Stimulated activated CD8-positive, alpha-beta memory T cell treated with anti-CD3 and anti-CD28 coated beads, Interleukin-2, amount 100 ng/mL, for 48 hours (primary cell): Measurements from ENCODE around the gene OARD1.

Experiments
- DNase-seq, 2 donors: peaks; one replicate each; pipeline ENCODE4 v3.0.0-alpha.2; 2020; ENCODE audit warnings: low read depth in 2 of 2

OARD1 gene

GRCh38 chr6:41047745-41048732 lies 24.1 kb downstream of the OARD1 start:
- DNase-seq, result no peak

DNA sequence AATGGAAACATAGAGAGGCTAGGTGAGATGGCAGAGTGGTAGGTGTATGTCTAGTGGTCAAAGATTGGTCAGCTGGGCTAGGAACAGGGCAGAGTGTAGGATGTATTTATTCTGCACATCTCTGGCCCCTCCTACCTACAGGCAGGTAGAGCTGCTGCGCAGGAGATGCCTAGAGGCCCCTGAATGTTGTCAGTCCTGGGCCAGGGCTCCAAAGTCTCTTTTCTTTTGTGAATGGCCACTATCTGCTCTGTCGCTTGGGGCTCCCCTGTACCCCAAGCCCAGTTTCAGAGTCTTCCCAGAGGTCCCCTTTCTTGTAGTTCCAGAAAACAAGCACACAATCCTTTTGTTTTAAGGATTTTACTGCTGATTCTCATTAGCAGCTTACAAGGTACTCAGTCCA lies 24.9 kb downstream of the OARD1 start:
- no peak for DNase-seq

GRCh38 chr6:41046084-41046483 lies 26.1 kb downstream of the OARD1 start:
- no peak for DNase-seq

DNA sequence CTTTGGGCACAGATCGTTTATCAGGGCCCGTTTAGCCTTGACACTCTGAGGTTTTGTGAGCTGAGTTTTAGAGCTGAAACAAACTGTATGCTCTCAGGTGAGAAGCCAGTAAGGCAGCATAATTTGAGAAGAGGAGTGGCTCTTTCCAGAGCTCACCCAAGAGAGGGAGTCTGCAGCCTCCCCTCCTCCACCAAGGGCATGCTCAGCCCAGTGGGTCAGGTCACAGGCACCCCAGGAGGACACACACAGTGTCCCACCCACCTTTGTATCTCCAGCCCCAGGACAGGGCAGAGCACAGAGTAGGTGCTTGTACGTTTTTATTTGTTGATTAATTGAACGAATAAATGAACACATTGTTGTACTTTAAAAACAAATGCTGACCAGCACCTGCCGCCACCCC lies 26.5 kb downstream of the OARD1 start:
- no peak for DNase-seq

- no peak for DNase-seq
Measured at GRCh38 chr6:41043151-41043550, 29.0 kb downstream of the OARD1 start.

DNA sequence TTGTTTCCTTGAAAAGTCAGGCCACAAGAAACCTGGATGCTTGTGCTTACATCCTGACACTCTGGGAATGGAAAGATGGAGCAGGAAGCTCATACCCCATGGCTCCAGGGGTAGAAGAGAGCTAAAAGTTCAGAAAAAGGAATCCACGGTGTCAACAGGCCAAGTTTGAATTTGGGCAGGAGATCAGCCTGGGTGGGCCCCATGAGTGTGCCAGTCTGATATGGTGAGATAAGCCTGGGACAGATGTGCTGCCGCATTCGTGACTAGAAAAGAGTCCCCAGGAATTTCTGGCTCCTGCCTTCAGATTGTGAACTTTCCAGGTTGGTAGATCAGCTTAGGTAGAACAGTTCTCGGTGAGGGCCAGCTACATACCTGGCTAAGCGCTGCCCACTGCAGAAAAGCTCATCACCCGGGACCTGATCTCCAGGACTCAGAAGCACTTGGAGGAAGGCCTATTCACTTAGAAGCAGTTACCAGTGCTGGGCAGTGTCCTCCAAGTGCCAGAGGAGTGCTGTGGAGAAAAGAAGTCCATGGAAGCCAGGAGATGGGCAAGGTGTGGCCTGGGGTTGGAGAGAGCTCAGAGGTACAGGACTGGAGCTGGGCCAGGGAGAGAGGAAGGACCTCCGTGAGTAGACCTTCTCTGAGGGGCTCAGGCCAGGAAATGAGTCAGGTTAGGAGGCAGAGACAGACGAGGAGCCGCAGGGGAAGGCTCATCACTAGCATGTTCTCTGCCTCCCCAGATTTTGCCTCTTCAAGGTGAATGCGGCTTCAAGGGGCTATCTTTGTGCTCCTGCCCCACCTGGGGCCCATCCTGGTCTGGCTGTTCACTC lies 29.7 kb downstream of the OARD1 start, which contains the start of gene TSPO2:
TSS of gene TSPO2 (plus strand) at position 242 of the 830 bp plus-strand sequence. CDS start at position 761, 519 bp downstream.
- DNase-seq, result no peak

GRCh38 chr6:41040940-41041536 lies 31.1 kb downstream of the OARD1 start:
- no peak for DNase-seq

DNA sequence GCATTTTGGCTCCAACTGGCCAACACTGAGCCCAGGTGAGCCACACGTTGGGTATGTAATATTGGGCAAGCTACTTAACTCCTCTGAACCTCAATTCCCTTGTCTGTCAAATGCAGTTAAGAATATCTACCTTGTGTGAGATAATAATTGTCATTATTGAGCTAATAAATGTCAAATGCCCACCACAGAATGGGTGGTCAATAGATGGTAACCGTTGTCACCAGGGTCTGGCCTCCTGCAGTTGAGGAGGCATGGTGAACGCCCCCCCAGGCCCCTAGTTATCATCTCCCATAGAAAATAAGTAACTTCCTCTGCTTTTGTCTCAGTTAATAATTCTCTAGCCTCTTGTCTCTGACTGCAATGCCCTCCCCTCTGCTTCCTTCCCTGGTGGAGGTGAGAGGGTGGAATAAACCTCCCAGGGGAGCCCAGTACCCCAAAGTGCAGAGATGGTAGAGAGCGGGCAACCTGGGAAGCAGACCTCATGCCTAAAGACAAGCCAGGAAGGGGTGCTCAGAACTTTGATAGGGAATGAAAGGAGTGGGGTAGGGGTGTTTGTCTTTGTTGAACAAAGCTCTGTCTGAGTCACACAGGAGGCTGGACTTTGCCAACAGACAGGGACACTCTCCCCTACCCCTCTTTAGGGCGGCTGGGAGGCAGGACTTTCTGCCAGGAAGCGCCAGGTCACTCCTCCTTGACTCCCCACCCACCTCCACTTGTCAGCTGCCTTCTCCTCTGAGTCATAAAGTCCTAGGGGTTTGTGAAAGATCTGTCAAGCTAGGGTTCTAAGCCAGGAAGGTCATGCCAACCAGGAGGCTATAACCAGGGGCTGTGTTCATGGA lies 31.8 kb downstream of the OARD1 start:
- DNase-seq, result no peak

DNA sequence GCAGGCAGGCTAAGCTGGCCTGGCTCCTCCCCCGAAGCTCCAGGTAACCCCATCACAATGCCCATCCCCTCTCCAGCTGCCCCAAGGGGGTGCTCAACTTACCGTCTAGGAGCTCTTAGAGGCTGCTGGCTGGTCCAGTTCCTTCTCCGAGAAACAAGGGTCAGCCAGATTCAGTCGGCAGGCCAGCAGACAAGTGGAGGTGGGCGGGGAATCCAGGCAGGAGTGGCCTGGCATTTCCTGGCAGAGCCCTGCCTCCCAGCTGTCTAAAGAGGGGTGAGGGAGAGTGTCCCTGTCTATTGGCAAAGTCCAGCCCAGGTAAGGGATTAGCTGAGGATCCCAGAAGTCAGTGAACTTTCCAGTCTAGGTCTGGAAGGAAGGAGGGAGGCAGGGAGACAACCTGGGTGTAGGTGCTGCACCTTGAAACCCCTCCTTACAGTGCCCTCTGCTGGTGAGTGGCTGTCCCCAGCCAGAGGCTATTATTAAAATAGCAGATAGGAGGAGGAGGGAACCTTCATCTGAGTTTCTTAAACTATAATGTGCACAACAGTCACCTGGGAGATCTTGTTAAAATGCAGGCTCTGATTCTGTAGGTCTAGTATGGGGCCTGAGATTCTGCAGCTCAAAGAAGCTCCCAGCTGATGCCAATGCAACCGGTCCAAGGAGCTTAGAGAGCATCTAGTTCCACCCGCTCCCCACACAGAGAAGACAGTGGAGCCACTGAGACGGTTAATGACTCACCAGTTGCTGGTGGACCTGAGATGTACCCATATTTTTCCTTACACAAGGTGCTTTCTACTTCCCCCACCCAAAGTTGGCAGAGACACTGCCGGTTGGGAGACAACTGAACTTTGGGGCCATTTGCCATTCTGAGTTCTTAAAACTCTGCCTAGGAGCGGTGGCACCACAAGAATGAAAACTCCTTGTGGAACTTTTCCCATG lies 32.8 kb downstream of the OARD1 start, which contains the start of gene UNC5CL:
TSS of gene UNC5CL (minus strand) at position 162 of the 939 bp plus-strand sequence. CDS start 4,147 bp downstream, outside the sequence.
- peak; percentile 25 to 30 for DNase-seq

GRCh38 chr6:41038205-41038604 lies 34.0 kb downstream of the OARD1 start:
- DNase-seq, result no peak

DNA sequence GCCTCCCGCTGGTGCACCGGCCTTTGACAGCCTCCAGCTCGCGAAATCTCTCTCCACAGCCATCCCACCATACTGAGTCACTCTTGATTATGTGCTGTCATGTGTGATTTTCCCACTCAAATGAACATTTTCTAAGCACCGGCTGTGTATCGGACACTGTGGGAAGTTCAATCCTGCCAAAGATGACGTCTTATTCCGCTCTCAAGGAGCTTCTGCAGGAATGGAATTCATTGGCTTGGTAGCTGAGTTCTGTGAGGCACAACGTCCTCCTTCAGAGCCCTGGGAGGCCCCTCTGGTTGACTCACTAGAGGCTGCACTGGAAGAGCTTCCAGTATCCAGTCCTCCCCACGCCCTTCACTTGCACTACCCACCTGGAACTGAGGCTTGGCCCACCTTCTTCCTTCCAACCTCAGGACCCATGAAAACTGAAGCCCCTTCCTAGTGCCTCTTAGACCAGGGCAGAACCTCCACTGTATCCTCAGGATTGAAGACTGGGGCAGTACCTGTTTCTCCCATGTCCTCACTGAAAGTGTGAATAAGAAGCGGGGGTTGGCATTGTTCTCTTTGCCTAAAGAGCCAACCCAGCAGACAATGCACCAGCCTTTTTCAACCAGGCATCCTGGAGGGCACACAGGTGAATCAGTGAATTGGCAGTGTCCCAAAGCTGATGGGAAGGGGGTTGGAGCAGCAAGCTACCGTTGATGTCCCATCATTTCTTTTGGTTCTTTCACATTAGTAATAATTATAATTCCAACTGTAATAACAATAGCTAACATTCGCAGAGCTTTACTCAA lies 34.9 kb downstream of the OARD1 start:
- no peak for DNase-seq

GRCh38 chr6:41036601-41037000 lies 35.6 kb downstream of the OARD1 start:
- DNase-seq, result no peak

DNA sequence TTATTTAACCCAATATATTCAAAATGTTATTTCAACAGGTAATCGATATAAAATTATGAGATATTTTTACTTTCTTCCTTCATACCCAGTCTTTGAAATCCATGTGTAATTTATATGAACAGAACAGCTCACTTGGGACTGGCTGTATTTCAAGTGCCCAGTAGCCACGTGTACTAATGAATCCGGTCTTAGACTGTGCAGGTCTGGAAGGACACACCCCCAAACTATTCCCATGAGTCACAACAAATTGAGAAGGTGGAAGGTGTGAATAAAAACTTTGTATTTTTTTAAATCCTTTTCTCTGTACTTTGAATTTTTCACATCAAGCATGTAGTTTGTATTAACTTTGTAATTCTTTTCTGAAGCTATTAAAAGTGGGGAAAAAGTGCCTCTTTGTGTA lies 36.0 kb downstream of the OARD1 start:
- DNase-seq, result no peak

- no peak for DNase-seq
Measured at GRCh38 chr6:41033776-41034175, 38.4 kb downstream of the OARD1 start.

GRCh38 chr6:41032830-41033229 lies 39.3 kb downstream of the OARD1 start:
- no peak for DNase-seq

DNA sequence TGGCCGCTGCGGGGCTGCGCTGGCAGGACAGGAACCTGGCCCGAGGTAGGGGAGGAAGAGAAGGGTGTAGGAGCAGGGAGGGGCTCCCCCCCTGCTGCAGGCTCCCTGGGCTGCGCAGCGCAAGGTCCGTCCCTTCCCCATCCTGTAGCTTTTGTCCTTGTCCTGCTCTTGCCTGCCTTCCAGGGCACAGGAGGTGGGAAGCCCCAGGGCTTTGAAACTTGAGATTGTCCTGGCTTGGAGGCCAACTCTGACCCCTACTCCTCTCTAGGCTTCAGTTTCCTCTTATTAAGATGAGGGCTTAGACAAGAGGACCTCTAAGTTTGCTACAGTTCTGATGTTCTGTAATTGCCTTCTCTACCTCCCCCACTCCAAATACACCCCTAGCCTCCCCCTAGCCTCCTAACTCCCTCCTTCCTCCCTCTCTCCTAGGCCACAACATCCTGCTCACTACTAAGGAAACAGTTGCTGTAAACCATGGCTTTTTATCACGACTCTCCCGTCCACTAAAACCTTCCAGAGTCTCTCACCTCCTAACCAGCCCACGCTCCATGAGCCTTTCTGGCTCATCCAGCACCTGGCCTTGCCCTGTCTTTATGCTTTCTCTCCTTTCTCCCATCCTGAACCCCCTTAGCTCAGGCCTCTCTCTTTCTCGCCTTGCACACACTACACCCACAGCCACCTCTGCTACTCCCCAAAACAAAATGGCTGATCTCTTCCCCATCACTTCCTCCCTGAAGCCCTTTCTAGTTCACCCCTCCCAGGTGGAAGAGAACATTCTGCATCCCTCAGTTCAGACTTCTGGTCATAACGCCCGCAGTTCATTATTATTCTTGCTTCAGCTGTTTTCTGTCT lies 43.4 kb downstream of the OARD1 start:
- DNase-seq, result no peak

GRCh38 chr6:41027799-41028560 lies 44.2 kb downstream of the OARD1 start:
- peak; percentile 66 to 79 for DNase-seq
